22Rv1 (cell line): ENCODE measurements around the gene TMEM131.

ENCODE experiments used
- ZFX ChIP-seq: fragments of 450-650 bp; IDR thresholded peaks from 2 replicates; pipeline ENCODE4 v1.6.1; 2017; ENCODE audit warnings: antibody characterized with exemption, borderline replicate concordance
- TF ChIP-seq, protein P1 (sequence below): fragments of 450-650 bp; IDR thresholded peaks from 2 replicates; pipeline ENCODE4 v1.5.1; 2017; ENCODE audit warnings: mild to moderate bottlenecking

DNA sequence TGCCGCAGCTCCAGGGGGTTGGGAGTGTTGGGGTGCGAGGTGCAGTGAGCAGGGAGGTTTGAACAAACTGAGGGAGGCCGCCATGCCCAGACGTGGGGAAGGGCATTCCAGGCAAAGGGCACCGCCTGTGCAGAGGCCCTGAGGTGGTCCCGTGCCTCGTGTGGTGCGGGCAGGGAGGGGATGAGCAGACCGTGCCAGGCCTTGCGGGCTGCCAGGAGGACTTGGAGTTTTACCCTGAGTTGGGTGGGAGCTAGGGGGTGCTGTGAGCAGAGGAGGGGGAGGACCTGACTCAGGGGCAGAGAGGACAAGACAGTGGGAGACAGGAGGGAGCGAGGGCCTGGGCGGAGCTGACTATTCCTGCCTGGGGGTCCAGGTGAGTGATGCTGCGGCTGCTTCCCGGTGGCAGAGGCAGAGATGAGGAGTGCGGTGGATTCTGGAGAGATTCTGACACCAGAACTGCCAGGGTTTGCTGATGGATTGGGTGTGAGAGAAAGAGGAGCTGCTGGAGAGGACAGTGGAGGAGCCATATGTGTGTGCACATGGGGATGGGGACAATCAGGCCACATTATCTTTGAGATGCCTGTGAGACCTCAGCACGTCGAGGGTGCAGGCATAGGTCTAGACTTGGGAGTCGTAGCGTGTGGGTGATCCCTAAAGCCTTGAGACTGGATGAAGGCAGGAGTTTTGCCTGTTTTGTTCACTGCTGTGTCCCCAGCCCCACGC is 259.0 kb downstream of the TMEM131 start:
- TF ChIP-seq, protein P1, sequence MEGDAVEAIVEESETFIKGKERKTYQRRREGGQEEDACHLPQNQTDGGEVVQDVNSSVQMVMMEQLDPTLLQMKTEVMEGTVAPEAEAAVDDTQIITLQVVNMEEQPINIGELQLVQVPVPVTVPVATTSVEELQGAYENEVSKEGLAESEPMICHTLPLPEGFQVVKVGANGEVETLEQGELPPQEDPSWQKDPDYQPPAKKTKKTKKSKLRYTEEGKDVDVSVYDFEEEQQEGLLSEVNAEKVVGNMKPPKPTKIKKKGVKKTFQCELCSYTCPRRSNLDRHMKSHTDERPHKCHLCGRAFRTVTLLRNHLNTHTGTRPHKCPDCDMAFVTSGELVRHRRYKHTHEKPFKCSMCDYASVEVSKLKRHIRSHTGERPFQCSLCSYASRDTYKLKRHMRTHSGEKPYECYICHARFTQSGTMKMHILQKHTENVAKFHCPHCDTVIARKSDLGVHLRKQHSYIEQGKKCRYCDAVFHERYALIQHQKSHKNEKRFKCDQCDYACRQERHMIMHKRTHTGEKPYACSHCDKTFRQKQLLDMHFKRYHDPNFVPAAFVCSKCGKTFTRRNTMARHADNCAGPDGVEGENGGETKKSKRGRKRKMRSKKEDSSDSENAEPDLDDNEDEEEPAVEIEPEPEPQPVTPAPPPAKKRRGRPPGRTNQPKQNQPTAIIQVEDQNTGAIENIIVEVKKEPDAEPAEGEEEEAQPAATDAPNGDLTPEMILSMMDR = no peak
- no peak for TF ChIP-seq ZFX
